ENCODE data around the gene ALDH1L1. TPM values are rescaled to one million over a fixed set of nuclear protein-coding genes. Genes with fewer than 3 reads are reported as not detected.

ALDH1L1 gene
- total and polyA plus RNA-seq, 8 donors = 1.4 to 17.4 (median 5.2) TPM

DNA sequence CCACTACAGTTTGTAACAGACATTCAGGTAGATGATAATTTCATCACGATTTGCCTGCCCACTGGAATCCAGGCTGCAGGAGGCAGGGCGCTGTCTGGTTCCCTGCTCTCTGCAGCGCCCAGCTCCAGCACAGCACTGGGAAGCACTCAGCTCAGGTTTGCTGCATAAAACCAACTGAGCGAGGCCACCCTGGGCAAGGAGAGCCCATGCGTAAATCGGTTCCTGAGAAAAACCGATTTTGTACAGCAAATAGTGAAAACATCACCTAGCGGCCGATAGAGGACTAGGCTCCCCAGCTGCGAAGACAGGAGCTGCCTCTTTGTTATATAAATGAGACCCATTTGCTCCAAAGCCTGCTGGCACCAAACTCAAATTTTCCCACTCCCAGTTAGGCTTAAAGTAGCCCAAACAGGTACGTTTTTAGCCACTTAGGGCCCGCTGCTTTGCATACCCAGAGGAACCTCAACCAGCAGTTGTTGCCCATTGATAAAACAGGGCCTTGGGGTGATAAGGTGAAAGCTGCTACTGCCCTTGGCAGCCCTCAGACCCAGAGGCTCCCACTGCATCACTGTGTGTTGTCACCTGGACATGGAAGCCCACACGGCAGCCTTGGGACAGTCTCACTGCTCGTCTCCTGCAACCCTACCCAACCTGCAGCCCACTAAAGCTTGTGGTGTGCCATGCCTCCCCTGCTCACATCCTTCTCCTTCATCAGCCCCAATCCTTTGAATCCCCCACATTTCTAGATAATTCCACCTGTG is 47.5 kb downstream of the ALDH1L1 start:
- no peaks in the 10 kb centered on the region for H3K36me3 ChIP-seq
- H3K4me3 ChIP-seq = no peak overlapping the region
- H3K27ac ChIP-seq = no peak overlapping the region
- DNase-seq = peak in 1 of 2 donors; percentile 22
- H3K4me1 ChIP-seq = peaks cover 6 to 21% (median 19%) of the 10 kb centered on the region in 4 donors
- TF ChIP-seq POLR2AphosphoS5 (IDR thresholded peaks at IDR 0.05) (no peak), POLR2A (IDR thresholded peaks at IDR 0.05) (no peak), EP300 (IDR thresholded peaks at IDR 0.05) (no peak)
- TF ChIP-seq, protein P1, sequence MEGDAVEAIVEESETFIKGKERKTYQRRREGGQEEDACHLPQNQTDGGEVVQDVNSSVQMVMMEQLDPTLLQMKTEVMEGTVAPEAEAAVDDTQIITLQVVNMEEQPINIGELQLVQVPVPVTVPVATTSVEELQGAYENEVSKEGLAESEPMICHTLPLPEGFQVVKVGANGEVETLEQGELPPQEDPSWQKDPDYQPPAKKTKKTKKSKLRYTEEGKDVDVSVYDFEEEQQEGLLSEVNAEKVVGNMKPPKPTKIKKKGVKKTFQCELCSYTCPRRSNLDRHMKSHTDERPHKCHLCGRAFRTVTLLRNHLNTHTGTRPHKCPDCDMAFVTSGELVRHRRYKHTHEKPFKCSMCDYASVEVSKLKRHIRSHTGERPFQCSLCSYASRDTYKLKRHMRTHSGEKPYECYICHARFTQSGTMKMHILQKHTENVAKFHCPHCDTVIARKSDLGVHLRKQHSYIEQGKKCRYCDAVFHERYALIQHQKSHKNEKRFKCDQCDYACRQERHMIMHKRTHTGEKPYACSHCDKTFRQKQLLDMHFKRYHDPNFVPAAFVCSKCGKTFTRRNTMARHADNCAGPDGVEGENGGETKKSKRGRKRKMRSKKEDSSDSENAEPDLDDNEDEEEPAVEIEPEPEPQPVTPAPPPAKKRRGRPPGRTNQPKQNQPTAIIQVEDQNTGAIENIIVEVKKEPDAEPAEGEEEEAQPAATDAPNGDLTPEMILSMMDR (IDR thresholded peaks at IDR 0.05) = no peak
- H3K27me3 ChIP-seq = peaks cover 0 to 9% (median 0%) of the 10 kb centered on the region in 3 donors
- H3K9me3 ChIP-seq = no peaks in the 10 kb centered on the region
- WGBS, 5 donors = 62 to 71% (median 68%) methylated on average over 14 of the region's 14 CpGs
- intact Hi-C loops (cut with DNase I; ENCODE audit: low total_unique reads) = no loop called here

- peaks cover 6 to 21% (median 19%) of the 10 kb centered on the region in 4 donors for H3K4me1 ChIP-seq
- H3K4me3 ChIP-seq = no peak overlapping the region
- H3K27me3 ChIP-seq = peaks cover 0 to 9% (median 0%) of the 10 kb centered on the region in 3 donors
- peak in 1 of 2 donors; percentile 18 for DNase-seq
- 73 to 88% (median 77%) methylated on average over 15 to 16 of the region's 16 CpGs for WGBS, 5 donors
- no peaks in the 10 kb centered on the region for H3K9me3 ChIP-seq
- H3K36me3 ChIP-seq = no peaks in the 10 kb centered on the region
- intact Hi-C loops (cut with DNase I; ENCODE audit: low total_unique reads) = no loop called here
- TF ChIP-seq POLR2A (IDR thresholded peaks at IDR 0.05) = no peak
- no peak overlapping the region for H3K27ac ChIP-seq
Observed at GRCh38 chr3:126131881-126132750, 48.3 kb downstream of the ALDH1L1 start.

- Histone ChIP-seq H3K36me3 (no peaks in the 10 kb centered on the region), H3K27ac (no peak overlapping the region), H3K4me3 (no peak overlapping the region), H3K27me3 (peaks cover 0 to 9% (median 0%) of the 10 kb centered on the region in 3 donors), H3K9me3 (no peaks in the 10 kb centered on the region), H3K4me1 (peaks cover 6 to 21% (median 19%) of the 10 kb centered on the region in 4 donors)
- no peak for TF ChIP-seq POLR2AphosphoS5 (IDR thresholded peaks at IDR 0.05)
- no peak for TF ChIP-seq EP300 (IDR thresholded peaks at IDR 0.05)
- TF ChIP-seq POLR2A (IDR thresholded peaks at IDR 0.05) = no peak
- TF ChIP-seq, protein P1 (IDR thresholded peaks at IDR 0.05) = no peak
- DNase-seq = peak in 1 of 2 donors; percentile 25
- WGBS, 5 donors = 72 to 85% (median 75%) methylated on average over 14 to 19 of the region's 19 CpGs
- intact Hi-C loops (cut with DNase I; ENCODE audit: low total_unique reads) = no loop called here
Observed at GRCh38 chr3:126130981-126131745, 49.2 kb downstream of the ALDH1L1 start.

DNA sequence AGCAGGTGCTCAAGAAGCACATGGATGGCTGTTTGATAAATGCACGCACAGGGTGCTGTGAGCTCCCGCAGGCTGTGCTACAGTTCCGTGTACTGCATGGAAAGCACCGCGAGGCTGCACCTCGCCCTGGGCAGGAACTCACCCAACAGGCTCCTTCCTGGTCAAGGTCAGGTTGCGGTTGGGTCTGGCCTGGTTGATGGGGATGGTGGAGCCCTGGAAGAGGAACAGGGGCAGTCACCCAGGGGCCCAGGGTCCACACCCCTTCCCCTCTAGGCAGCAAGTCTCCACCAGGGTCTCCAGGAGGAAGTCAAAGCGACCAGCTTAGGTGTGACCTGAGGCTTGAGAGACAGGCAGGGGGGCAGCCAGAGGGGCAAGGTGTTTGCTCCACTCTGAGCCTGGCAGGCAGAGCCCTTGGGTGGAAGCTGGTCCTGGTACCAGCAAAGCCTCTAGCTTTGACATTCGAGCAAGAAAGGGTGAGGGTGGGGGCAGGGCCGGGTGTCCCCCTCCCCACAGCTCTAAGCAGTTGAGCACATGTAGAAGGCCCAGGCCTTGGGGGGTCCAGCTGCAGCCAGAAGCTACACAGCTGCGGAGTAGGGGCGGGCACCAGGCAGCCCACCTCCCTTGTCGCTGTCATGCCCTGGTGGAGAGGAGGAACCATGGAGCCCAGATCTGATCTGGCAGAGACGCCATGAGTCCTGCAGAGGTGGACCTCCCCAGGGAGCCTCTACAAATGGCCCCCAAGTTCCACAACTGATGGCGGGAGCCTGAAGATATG is 50.1 kb downstream of the ALDH1L1 start:
- intact Hi-C loops (cut with DNase I; ENCODE audit: low total_unique reads) = no loop called here
- Histone ChIP-seq H3K36me3 (no peaks in the 10 kb centered on the region), H3K9me3 (no peaks in the 10 kb centered on the region), H3K27me3 (peaks cover 0 to 3% (median 0%) of the 10 kb centered on the region in 3 donors), H3K4me3 (no peak overlapping the region), H3K4me1 (peaks cover 6 to 21% (median 19%) of the 10 kb centered on the region in 4 donors), H3K27ac (peak overlapping the region in 4 of 5 donors; percentile 27 to 77 (median 48))
- TF ChIP-seq EP300 (IDR thresholded peaks at IDR 0.05) (no peak), POLR2AphosphoS5 (IDR thresholded peaks at IDR 0.05) (peak in 1 of 3 donors; percentile 48), POLR2A (IDR thresholded peaks at IDR 0.05) (no peak)
- TF ChIP-seq, protein P1 (IDR thresholded peaks at IDR 0.05) = no peak
- peak; percentile 66 to 75 for DNase-seq
- WGBS, 5 donors = 41 to 72% (median 63%) methylated on average over 13 to 15 of the region's 15 CpGs

All from stomach (tissue), 9 donors.